ENCODE measurements around the gene CGB1. TPM values are rescaled to one million over a fixed set of nuclear protein-coding genes. Genes with fewer than 3 reads are reported as not detected.
"Not testable (repeated sequence)": the region's sequence is repeated elsewhere in the genome, so short reads cannot be mapped to it uniquely, and the experiment has no call there.

CGB1 gene
- total RNA-seq, 2 experiments from 2014 or later = not detected

GRCh38 chr19:49042666-49043065, 6.0 kb upstream of the CGB1 start:
- H3K4me3 ChIP-seq (ENCODE audit: low read depth, low read length, poor library complexity, severe bottlenecking); H3K9me2 ChIP-seq (ENCODE audit: insufficient read depth, low read length); H3K4me2 ChIP-seq (ENCODE audit: low read length); H3K27ac ChIP-seq (ENCODE audit: low read depth, low read length, poor library complexity, severe bottlenecking); DNase-seq (ENCODE audit: low spot score); intact Hi-C loops (cut with micrococcal nuclease; ENCODE audit: unreplicated experiment); H3K9me3 ChIP-seq (ENCODE audit: low read length); BruUV-seq (replicated peaks); H3K79me2 ChIP-seq (ENCODE audit: insufficient read depth, low read depth, low read length); H3K4me1 ChIP-seq (ENCODE audit: insufficient read depth, low read length, poor library complexity, severe bottlenecking); H3K36me3 ChIP-seq (ENCODE audit: insufficient read depth, low read length); CTCF ChIA-PET (ENCODE audit: unreplicated experiment); H4K20me1 ChIP-seq (ENCODE audit: insufficient read depth, low read length); H2AFZ ChIP-seq (ENCODE audit: low read length); POLR2A ChIA-PET: not testable (repeated sequence)

GRCh38 chr19:49042177-49042576, 5.5 kb upstream of the CGB1 start:
- H3K9me2 ChIP-seq (ENCODE audit: insufficient read depth, low read length) = no peaks in the 10 kb centered on the region
- CTCF ChIA-PET (ENCODE audit: unreplicated experiment) = no interaction called here
- no peak overlapping the region for H3K4me2 ChIP-seq (ENCODE audit: low read length)
- no peak overlapping the region for H3K4me3 ChIP-seq (ENCODE audit: low read depth, low read length, poor library complexity, severe bottlenecking)
- H3K36me3 ChIP-seq (ENCODE audit: insufficient read depth, low read length) = no peaks in the 10 kb centered on the region
- BruUV-seq (replicated peaks) = no TSS peak
- intact Hi-C loops (cut with micrococcal nuclease; ENCODE audit: unreplicated experiment) = no loop called here
- no peak overlapping the region for H2AFZ ChIP-seq (ENCODE audit: low read length)
- H3K27ac ChIP-seq (ENCODE audit: low read depth, low read length, poor library complexity, severe bottlenecking) = no peak overlapping the region
- H3K9me3 ChIP-seq (ENCODE audit: low read length) = no peaks in the 10 kb centered on the region
- no peaks in the 10 kb centered on the region for H4K20me1 ChIP-seq (ENCODE audit: insufficient read depth, low read length)
- no peaks in the 10 kb centered on the region for H3K4me1 ChIP-seq (ENCODE audit: insufficient read depth, low read length, poor library complexity, severe bottlenecking)
- TF ChIP-seq EZH2phosphoT487 (IDR thresholded peaks at IDR 0.05; ENCODE audit: borderline replicate concordance, low read depth, low read length) (no peak), CTCF (conservative IDR thresholded peaks at IDR 0.05; ENCODE audit: low read length) (no peak)
- POLR2A ChIA-PET = no interaction called here
- no peaks in the 10 kb centered on the region for H3K79me2 ChIP-seq (ENCODE audit: insufficient read depth, low read depth, low read length)
- DNase-seq (ENCODE audit: low spot score) = no peak

- H4K20me1 ChIP-seq (ENCODE audit: insufficient read depth, low read length); H3K4me1 ChIP-seq (ENCODE audit: insufficient read depth, low read length, poor library complexity, severe bottlenecking); CTCF ChIA-PET (ENCODE audit: unreplicated experiment); H2AFZ ChIP-seq (ENCODE audit: low read length); H3K27ac ChIP-seq (ENCODE audit: low read depth, low read length, poor library complexity, severe bottlenecking); DNase-seq (ENCODE audit: low spot score); H3K79me2 ChIP-seq (ENCODE audit: insufficient read depth, low read depth, low read length); intact Hi-C loops (cut with micrococcal nuclease; ENCODE audit: unreplicated experiment); H3K9me2 ChIP-seq (ENCODE audit: insufficient read depth, low read length); H3K4me3 ChIP-seq (ENCODE audit: low read depth, low read length, poor library complexity, severe bottlenecking); H3K9me3 ChIP-seq (ENCODE audit: low read length); BruUV-seq (replicated peaks); H3K4me2 ChIP-seq (ENCODE audit: low read length); H3K36me3 ChIP-seq (ENCODE audit: insufficient read depth, low read length): not testable (repeated sequence)
- POLR2A ChIA-PET = interaction anchor here (0.6 kb wide), 2 partner anchors 28 to 56 kb away, joined by 3 read pairs; no protein-coding TSS in a partner anchor
These were observed 3.0 kb upstream of the CGB1 start for GRCh38 chr19:49039736-49040135.

- BruUV-seq (replicated peaks); H3K27ac ChIP-seq (ENCODE audit: low read depth, low read length, poor library complexity, severe bottlenecking); DNase-seq (ENCODE audit: low spot score); H3K4me1 ChIP-seq (ENCODE audit: insufficient read depth, low read length, poor library complexity, severe bottlenecking); H4K20me1 ChIP-seq (ENCODE audit: insufficient read depth, low read length); H3K4me3 ChIP-seq (ENCODE audit: low read depth, low read length, poor library complexity, severe bottlenecking); H3K4me2 ChIP-seq (ENCODE audit: low read length); H3K36me3 ChIP-seq (ENCODE audit: insufficient read depth, low read length); H3K79me2 ChIP-seq (ENCODE audit: insufficient read depth, low read depth, low read length); POLR2A ChIA-PET; H3K9me2 ChIP-seq (ENCODE audit: insufficient read depth, low read length); intact Hi-C loops (cut with micrococcal nuclease; ENCODE audit: unreplicated experiment); H2AFZ ChIP-seq (ENCODE audit: low read length); H3K9me3 ChIP-seq (ENCODE audit: low read length); CTCF ChIA-PET (ENCODE audit: unreplicated experiment): not testable (repeated sequence)
These were observed 2.0 kb upstream of the CGB1 start for GRCh38 chr19:49038557-49039276.

GRCh38 chr19:49038111-49038510, 1.4 kb upstream of the CGB1 start:
- H2AFZ ChIP-seq (ENCODE audit: low read length); H3K9me3 ChIP-seq (ENCODE audit: low read length); CTCF ChIA-PET (ENCODE audit: unreplicated experiment); H3K4me3 ChIP-seq (ENCODE audit: low read depth, low read length, poor library complexity, severe bottlenecking); DNase-seq (ENCODE audit: low spot score); BruUV-seq (replicated peaks); H4K20me1 ChIP-seq (ENCODE audit: insufficient read depth, low read length); intact Hi-C loops (cut with micrococcal nuclease; ENCODE audit: unreplicated experiment); H3K27ac ChIP-seq (ENCODE audit: low read depth, low read length, poor library complexity, severe bottlenecking); H3K9me2 ChIP-seq (ENCODE audit: insufficient read depth, low read length); H3K79me2 ChIP-seq (ENCODE audit: insufficient read depth, low read depth, low read length); H3K4me1 ChIP-seq (ENCODE audit: insufficient read depth, low read length, poor library complexity, severe bottlenecking); H3K36me3 ChIP-seq (ENCODE audit: insufficient read depth, low read length); H3K4me2 ChIP-seq (ENCODE audit: low read length); POLR2A ChIA-PET: not testable (repeated sequence)

All from OCI-LY7 (cell line).